Prostate gland (tissue), 2 donors: ENCODE data around the gene CDC42EP3. TPM values are rescaled to one million over a fixed set of nuclear protein-coding genes. Genes with fewer than 3 reads are reported as not detected.

Source experiments
- DNase-seq: peaks from one replicate; pipeline ENCODE4 v3.0.0-alpha.2; 2019; ENCODE audit warnings: low spot score
- H3K27ac ChIP-seq, 2 donors: fragments of 200-600 bp; sonication (generic); 2 replicates each; pipeline ENCODE4 v1.5.1; 2017 to 2019
- H3K27me3 ChIP-seq: fragments of 200-600 bp; sonication (generic); replicated peaks from 2 replicates; pipeline ENCODE4 v1.5.1; 2019; ENCODE audit not compliant: insufficient read depth
- H3K36me3 ChIP-seq, 2 donors: fragments of 200-600 bp; sonication (generic); 1 replicate in 1 of 2; 2 replicates in 1 of 2; pipeline versions ENCODE4 v1.5.1 to v1.8.1; 2017 to 2019
- H3K4me1 ChIP-seq: fragments of 200-600 bp; sonication (generic); replicated peaks from 2 replicates; pipeline ENCODE4 v1.5.1; 2019
- H3K4me3 ChIP-seq, 2 donors: fragments of 200-600 bp; sonication (generic); 2 replicates each; pipeline ENCODE4 v1.5.1; 2017 to 2019
- H3K9me3 ChIP-seq: fragments of 200-600 bp; sonication (generic); 2 replicates; pipeline ENCODE4 v1.5.1; 2017
- CTCF ChIP-seq, 4 experiments: fragments of 200-600 bp in 2 of 4; fragments of 450-650 bp in 2 of 4; sonication (generic) in 2 of 4; IDR thresholded peaks; 1 replicate in 3 of 4; 2 replicates in 1 of 4; pipeline ENCODE4 v1.5.1; 2016 to 2019; ENCODE audit warnings: antibody characterized with exemption in 4 of 4, mild to moderate bottlenecking in 2 of 4, moderate library complexity in 2 of 4
- POLR2A ChIP-seq: fragments of 450-650 bp; IDR thresholded peaks from one replicate; pipeline ENCODE4 v1.6.1; 2016; ENCODE audit warnings: antibody characterized with exemption, mild to moderate bottlenecking
- POLR2AphosphoS5 ChIP-seq: sonication (generic); formaldehyde crosslinking; IDR thresholded peaks from one replicate; pipeline ENCODE4 v1.6.1; 2017; ENCODE audit warnings: antibody characterized with exemption
- WGBS: methylation state at CpG from one replicate; pipeline ENCODE4 v1.1.5; 2018; 5-methylcytosine and 5-hydroxymethylcytosine counted together
- intact Hi-C: fragments of 100-400 bp; cut with DNase I; formaldehyde crosslinking; loops from one replicate; pipeline ENCODE4 v1.14.2; 2022
- total RNA-seq, 2 donors: library from RNA; depleted of rRNA; stranded (reverse); fragments of >200 nt; gene quantifications; one replicate each; pipeline ENCODE4 v1.1.0, GENCODE V29; 2016

The CDC42EP3 gene
- total RNA-seq, 2 donors from 2014 or later, result 38.5 to 75.5 TPM

DNA sequence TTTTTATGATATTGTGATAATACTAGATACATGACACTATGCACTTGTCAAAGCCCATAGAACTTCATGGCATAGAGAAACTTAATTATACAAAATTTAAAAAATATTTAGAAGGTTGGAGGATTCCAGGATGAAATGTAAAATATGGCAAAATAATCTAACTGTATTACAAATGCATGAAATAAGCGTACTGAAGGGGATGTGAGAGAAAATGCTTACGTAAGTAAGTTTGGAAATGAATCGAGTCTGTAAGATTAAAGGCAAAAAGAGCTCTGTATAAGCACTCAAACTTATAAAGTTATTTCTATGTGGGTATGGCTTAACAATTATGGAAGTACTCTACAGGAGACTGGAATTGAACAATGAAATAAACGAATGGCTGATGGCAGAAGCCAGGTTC is 13.4 kb upstream of the CDC42EP3 start:
- 94% methylated on average over 4 of the region's 4 CpGs for WGBS
- no peak for DNase-seq
- Histone ChIP-seq H3K27ac (no peak overlapping the region), H3K4me3 (no peak overlapping the region), H3K27me3 (no peaks in the 10 kb centered on the region), H3K4me1 (peaks cover under 1% of the 10 kb centered on the region), H3K9me3 (no peaks in the 10 kb centered on the region), H3K36me3 (no peaks in the 10 kb centered on the region)
- intact Hi-C loops, result loop anchor here (5.0 kb wide), 1 partner anchor 92 kb away; no protein-coding TSS in a partner anchor
- TF ChIP-seq POLR2A, result no peak
- no peak for TF ChIP-seq CTCF (IDR thresholded peaks at IDR 0.05)
- TF ChIP-seq POLR2AphosphoS5, result no peak

DNA sequence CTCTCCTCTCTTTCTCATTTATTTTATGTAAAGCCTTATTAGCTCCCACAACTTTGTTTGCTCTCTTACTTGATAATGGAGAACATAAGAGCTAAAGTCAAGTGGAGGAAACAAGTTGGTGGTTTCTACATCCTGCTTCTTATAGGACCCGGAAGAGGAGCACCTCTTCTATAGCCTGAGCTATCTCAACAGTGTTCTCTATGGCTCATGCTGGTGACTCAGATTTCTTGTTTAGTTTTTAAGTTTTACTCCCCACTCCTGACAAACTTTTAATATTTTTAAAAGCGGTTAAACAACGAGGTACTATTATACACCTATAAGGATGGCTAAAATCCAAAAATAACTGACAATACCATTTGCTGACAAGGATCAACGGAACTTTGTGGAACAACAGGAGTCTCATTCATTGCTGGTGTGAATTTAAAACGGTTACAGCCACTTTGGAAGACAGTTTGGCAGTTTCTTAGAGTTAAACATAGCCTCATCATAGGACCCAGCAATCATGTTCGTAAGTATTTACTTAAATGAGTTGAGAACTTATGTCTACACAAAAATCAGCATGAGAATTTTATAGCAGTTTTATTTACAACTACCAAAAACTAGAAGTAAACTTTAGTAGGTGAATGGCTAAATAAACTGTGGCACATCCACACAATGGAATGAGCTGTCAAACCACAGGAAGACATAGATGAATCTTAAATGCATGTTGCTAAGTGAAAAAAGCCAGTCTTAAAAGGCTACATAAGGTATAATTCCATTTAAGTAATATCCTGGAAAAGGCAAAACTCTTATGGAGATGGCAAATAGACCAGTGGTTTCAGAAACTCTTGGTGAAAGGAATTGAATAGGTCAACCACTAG is 12.7 kb upstream of the CDC42EP3 start:
- Histone ChIP-seq H3K9me3 (no peaks in the 10 kb centered on the region), H3K4me3 (no peak overlapping the region), H3K27ac (no peak overlapping the region), H3K4me1 (peaks cover 6% of the 10 kb centered on the region), H3K36me3 (no peaks in the 10 kb centered on the region), H3K27me3 (no peaks in the 10 kb centered on the region)
- TF ChIP-seq CTCF (IDR thresholded peaks at IDR 0.05) (no peak), POLR2A (no peak), POLR2AphosphoS5 (no peak)
- no peak for DNase-seq
- WGBS, result 55% methylated on average over 6 of the region's 6 CpGs
- intact Hi-C loops, result loop anchor here (5.0 kb wide), 1 partner anchor 93 kb away; no protein-coding TSS in a partner anchor

DNA sequence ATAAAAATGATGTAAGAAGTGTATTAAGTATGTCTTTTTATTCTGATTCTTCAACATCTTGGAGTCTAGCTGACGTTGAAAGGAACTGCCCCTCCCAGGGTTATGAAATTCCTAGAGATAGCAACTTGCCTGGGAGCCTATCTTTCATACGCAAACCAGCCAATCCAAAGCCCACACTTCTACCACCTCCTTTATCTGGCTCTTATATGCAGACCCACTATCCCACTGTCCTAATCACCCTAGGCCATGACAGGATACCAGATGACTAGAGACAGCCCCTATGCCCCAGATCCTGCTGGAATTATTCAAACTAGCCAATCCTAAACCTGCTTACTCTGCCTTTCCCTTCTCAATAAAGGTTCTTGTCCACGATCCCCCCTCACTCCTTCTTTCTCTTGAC is 11.8 kb upstream of the CDC42EP3 start:
- intact Hi-C loops, result loop anchor here (5.0 kb wide), 1 partner anchor 94 kb away; no protein-coding TSS in a partner anchor
- Histone ChIP-seq H3K9me3 (no peaks in the 10 kb centered on the region), H3K27ac (no peak overlapping the region), H3K4me3 (no peak overlapping the region), H3K4me1 (peaks cover 7% of the 10 kb centered on the region), H3K27me3 (no peaks in the 10 kb centered on the region), H3K36me3 (no peaks in the 10 kb centered on the region)
- DNase-seq, result no peak
- TF ChIP-seq POLR2A (no peak), CTCF (IDR thresholded peaks at IDR 0.05) (no peak), POLR2AphosphoS5 (no peak)
- 91% methylated on average over 3 of the region's 3 CpGs for WGBS

DNA sequence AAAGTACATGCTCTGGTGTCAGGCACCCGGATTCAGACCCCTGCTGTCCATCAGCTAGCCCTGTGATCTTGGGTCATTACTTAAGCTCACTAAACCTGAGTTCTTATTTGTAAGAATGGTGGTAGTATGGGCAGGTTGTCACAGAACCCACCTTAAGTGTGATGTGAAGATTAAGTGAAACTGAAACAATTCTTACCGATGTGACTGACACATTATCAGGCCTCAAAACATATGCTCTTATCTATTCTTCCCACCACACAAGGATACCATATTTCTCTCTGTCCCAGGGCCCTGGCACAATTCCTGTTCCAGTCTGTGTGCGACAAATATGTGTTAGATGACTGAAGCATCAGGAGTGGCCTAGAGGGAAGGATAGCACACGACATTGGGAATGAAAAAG is 11.0 kb upstream of the CDC42EP3 start:
- H3K27ac ChIP-seq, result no peak overlapping the region
- TF ChIP-seq POLR2AphosphoS5 (no peak), CTCF (IDR thresholded peaks at IDR 0.05) (no peak), POLR2A (no peak)
- H3K36me3 ChIP-seq, result no peaks in the 10 kb centered on the region
- no peak for DNase-seq
- no peaks in the 10 kb centered on the region for H3K9me3 ChIP-seq
- H3K27me3 ChIP-seq, result no peaks in the 10 kb centered on the region
- H3K4me1 ChIP-seq, result peaks cover 9% of the 10 kb centered on the region
- H3K4me3 ChIP-seq, result no peak overlapping the region
- intact Hi-C loops, result loop anchor here (5.0 kb wide), 1 partner anchor 95 kb away; no protein-coding TSS in a partner anchor
- WGBS, result 73% methylated on average over 4 of the region's 4 CpGs
